Neural cell (in vitro differentiated cells): ENCODE results near the gene NLRC5. TPM values are rescaled to one million over a fixed set of nuclear protein-coding genes. Genes with fewer than 3 reads are reported as not detected.

Experiments used
- H2AFZ ChIP-seq: fragments of 200-600, 300-800 bp; sonication (generic), shearing (Covaris generic); 2 replicates; pipeline ENCODE4 v1.6.0; 2014; ENCODE audit warnings: low read depth, mild to moderate bottlenecking, antibody characterized with exemption, low read length, moderate library complexity
- H3F3A ChIP-seq: fragments of 200-600 bp; shearing (Covaris generic); 2 replicates; pipeline ENCODE4 v1.6.1; 2016; ENCODE audit warnings: mild to moderate bottlenecking, moderate library complexity, mixed read lengths, antibody characterized with exemption, low read length; ENCODE audit not compliant: insufficient read depth, poor library complexity, severe bottlenecking
- H3K27ac ChIP-seq: fragments of 200-600, 300-800 bp; sonication (generic), shearing (Covaris generic); 2 replicates; pipeline ENCODE4 v1.5.1; 2014; ENCODE audit warnings: mild to moderate bottlenecking, low read length, moderate library complexity
- H3K27me3 ChIP-seq: fragments of 300-800, 200-600 bp; sonication (generic), shearing (Covaris generic); 2 replicates; pipeline ENCODE4 v1.6.0; 2014; ENCODE audit warnings: mild to moderate bottlenecking, low read depth, low read length, moderate library complexity; ENCODE audit not compliant: insufficient read depth
- H3K36me3 ChIP-seq: fragments of 300-800, 200-600 bp; sonication (generic), shearing (Covaris generic); 2 replicates; pipeline ENCODE4 v1.5.1; 2014; ENCODE audit warnings: mild to moderate bottlenecking, antibody characterized with exemption, low read length, moderate library complexity; ENCODE audit not compliant: insufficient read depth
- H3K4me2 ChIP-seq: fragments of 300-800, 200-600 bp; sonication (generic), shearing (Covaris generic); 2 replicates; pipeline ENCODE4 v1.6.0; 2014; ENCODE audit warnings: mild to moderate bottlenecking, low read length
- H3K4me3 ChIP-seq: fragments of 300-800, 200-600 bp; sonication (generic), shearing (Covaris generic); 2 replicates; pipeline ENCODE4 v1.5.1; 2014; ENCODE audit warnings: mild to moderate bottlenecking, low read length, moderate library complexity
- H3K79me2 ChIP-seq: fragments of 200-600 bp; shearing (Covaris generic); replicated peaks from 2 replicates; pipeline ENCODE4 v1.6.0; 2014; ENCODE audit warnings: mild to moderate bottlenecking, low read length, moderate library complexity; ENCODE audit not compliant: insufficient read depth
- H3K9ac ChIP-seq: fragments of 300-800, 200-600 bp; sonication (generic), shearing (Covaris generic); 2 replicates; pipeline ENCODE4 v1.6.1; 2016; ENCODE audit warnings: mild to moderate bottlenecking, low read length, mixed read lengths
- H3K9me2 ChIP-seq: fragments of 200-600 bp; shearing (Covaris generic); 2 replicates; pipeline ENCODE4 v1.6.1; 2016; ENCODE audit warnings: mild to moderate bottlenecking, low read length, mixed read lengths; ENCODE audit not compliant: insufficient read depth
- H3K9me3 ChIP-seq: fragments of 200-600, 300-800 bp; sonication (generic), shearing (Covaris generic); 2 replicates; pipeline ENCODE4 v1.6.1; 2016; ENCODE audit warnings: mild to moderate bottlenecking, mixed run types, low read length, moderate library complexity, mixed read lengths
- H4K20me1 ChIP-seq: fragments of 200-600 bp; shearing (Covaris generic); 2 replicates; pipeline ENCODE4 v1.6.1; 2016; ENCODE audit warnings: mild to moderate bottlenecking, mixed run types; ENCODE audit not compliant: insufficient read depth
- EP300 ChIP-seq: fragments of 450-650 bp; conservative IDR thresholded peaks from 2 replicates; pipeline ENCODE4 v1.6.1; 2014; ENCODE audit warnings: antibody characterized with exemption, mild to moderate bottlenecking, moderate library complexity; ENCODE audit not compliant: poor library complexity, severe bottlenecking
- EZH2 ChIP-seq: fragments of 200-600, 300-800 bp; shearing (Covaris generic), sonication (generic); IDR thresholded peaks from 2 replicates; pipeline ENCODE4 v1.6.1; 2014; ENCODE audit warnings: antibody characterized with exemption, low read length, borderline replicate concordance, mild to moderate bottlenecking; ENCODE audit not compliant: insufficient read depth, poor library complexity, severe bottlenecking
- MXI1 ChIP-seq: fragments of 450-650 bp; conservative IDR thresholded peaks from 2 replicates; pipeline ENCODE4 v1.6.1; 2014; ENCODE audit warnings: antibody characterized with exemption, mild to moderate bottlenecking; ENCODE audit not compliant: poor library complexity, severe bottlenecking
- POLR2AphosphoS5 ChIP-seq: IDR thresholded peaks from 2 replicates; pipeline ENCODE4 v1.6.1; 2012
- RAD21 ChIP-seq: fragments of 450-650 bp; conservative IDR thresholded peaks from 2 replicates; pipeline ENCODE4 v1.6.1; 2014; ENCODE audit warnings: antibody characterized with exemption, mild to moderate bottlenecking, moderate library complexity
- SMC3 ChIP-seq: fragments of 450-650 bp; conservative IDR thresholded peaks from 2 replicates; pipeline ENCODE4 v1.6.1; 2014; ENCODE audit warnings: antibody characterized with exemption, mild to moderate bottlenecking, moderate library complexity; ENCODE audit not compliant: poor library complexity
- TAF1 ChIP-seq: IDR thresholded peaks from 2 replicates; pipeline ENCODE4 v1.6.1; 2012; ENCODE audit warnings: low read depth
- polyA plus RNA-seq: library from polyadenylated mRNA; depleted of rRNA; stranded (reverse); fragments of >200 nt; gene quantifications from 2 replicates; pipeline ENCODE4 v1.2.3, GENCODE V29; 2014
- TF ChIP-seq, protein P1 (sequence below): IDR thresholded peaks from 2 replicates; pipeline ENCODE4 v1.6.1; 2012; ENCODE audit warnings: borderline replicate concordance
- TF ChIP-seq, protein P2 (sequence below): fragments of 450-650 bp; IDR thresholded peaks from 2 replicates; pipeline ENCODE4 v1.5.1; 2014; ENCODE audit warnings: antibody characterized with exemption, mild to moderate bottlenecking, moderate library complexity; ENCODE audit not compliant: poor library complexity, severe bottlenecking

Gene NLRC5
- polyA plus RNA-seq, 1 donor from 2014 or later: not detected

DNA sequence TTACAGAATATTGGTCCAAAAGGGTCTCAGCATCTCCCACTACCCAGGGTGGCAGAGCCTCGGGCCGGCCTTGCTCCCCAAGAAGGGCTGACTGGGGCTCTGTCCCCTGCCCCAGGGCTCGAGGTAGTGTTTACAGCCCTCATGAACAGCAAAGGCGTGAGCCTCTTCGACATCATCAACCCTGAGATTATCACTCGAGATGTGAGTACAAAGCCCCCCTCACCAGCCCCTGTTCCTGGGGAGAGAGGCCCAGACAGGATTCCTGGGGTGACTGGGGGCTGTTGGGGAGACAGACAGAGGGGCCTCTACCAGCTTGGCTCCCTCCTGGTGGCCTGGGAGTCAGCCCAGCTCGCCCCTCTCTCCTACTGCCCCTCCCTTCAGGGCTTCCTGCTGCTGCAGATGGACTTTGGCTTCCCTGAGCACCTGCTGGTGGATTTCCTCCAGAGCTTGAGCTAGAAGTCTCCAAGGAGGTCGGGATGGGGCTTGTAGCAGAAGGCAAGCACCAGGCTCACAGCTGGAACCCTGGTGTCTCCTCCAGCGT is 6.1 kb upstream of the NLRC5 start:
- Histone ChIP-seq H3K79me2 (no peaks in the 10 kb centered on the region), H3K9me3 (no peaks in the 10 kb centered on the region), H4K20me1 (no peaks in the 10 kb centered on the region), H3K4me3 (no peak overlapping the region), H3K4me2 (no peak overlapping the region), H3K9me2 (no peaks in the 10 kb centered on the region), H3K9ac (no peak overlapping the region), H3K27ac (no peak overlapping the region), H3K36me3 (no peaks in the 10 kb centered on the region), H3K27me3 (peaks cover 5% of the 10 kb centered on the region), H3F3A (no peaks in the 10 kb centered on the region), H2AFZ (no peak overlapping the region)
- TF ChIP-seq, protein P1, sequence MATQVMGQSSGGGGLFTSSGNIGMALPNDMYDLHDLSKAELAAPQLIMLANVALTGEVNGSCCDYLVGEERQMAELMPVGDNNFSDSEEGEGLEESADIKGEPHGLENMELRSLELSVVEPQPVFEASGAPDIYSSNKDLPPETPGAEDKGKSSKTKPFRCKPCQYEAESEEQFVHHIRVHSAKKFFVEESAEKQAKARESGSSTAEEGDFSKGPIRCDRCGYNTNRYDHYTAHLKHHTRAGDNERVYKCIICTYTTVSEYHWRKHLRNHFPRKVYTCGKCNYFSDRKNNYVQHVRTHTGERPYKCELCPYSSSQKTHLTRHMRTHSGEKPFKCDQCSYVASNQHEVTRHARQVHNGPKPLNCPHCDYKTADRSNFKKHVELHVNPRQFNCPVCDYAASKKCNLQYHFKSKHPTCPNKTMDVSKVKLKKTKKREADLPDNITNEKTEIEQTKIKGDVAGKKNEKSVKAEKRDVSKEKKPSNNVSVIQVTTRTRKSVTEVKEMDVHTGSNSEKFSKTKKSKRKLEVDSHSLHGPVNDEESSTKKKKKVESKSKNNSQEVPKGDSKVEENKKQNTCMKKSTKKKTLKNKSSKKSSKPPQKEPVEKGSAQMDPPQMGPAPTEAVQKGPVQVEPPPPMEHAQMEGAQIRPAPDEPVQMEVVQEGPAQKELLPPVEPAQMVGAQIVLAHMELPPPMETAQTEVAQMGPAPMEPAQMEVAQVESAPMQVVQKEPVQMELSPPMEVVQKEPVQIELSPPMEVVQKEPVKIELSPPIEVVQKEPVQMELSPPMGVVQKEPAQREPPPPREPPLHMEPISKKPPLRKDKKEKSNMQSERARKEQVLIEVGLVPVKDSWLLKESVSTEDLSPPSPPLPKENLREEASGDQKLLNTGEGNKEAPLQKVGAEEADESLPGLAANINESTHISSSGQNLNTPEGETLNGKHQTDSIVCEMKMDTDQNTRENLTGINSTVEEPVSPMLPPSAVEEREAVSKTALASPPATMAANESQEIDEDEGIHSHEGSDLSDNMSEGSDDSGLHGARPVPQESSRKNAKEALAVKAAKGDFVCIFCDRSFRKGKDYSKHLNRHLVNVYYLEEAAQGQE: no peak
- TF ChIP-seq, protein P2, sequence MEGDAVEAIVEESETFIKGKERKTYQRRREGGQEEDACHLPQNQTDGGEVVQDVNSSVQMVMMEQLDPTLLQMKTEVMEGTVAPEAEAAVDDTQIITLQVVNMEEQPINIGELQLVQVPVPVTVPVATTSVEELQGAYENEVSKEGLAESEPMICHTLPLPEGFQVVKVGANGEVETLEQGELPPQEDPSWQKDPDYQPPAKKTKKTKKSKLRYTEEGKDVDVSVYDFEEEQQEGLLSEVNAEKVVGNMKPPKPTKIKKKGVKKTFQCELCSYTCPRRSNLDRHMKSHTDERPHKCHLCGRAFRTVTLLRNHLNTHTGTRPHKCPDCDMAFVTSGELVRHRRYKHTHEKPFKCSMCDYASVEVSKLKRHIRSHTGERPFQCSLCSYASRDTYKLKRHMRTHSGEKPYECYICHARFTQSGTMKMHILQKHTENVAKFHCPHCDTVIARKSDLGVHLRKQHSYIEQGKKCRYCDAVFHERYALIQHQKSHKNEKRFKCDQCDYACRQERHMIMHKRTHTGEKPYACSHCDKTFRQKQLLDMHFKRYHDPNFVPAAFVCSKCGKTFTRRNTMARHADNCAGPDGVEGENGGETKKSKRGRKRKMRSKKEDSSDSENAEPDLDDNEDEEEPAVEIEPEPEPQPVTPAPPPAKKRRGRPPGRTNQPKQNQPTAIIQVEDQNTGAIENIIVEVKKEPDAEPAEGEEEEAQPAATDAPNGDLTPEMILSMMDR: no peak
- no peak for TF ChIP-seq EP300
- no peak for TF ChIP-seq SMC3
- no peak for TF ChIP-seq RAD21
- no peak for TF ChIP-seq POLR2AphosphoS5
- no peak for TF ChIP-seq MXI1
- TF ChIP-seq TAF1: no peak
- TF ChIP-seq EZH2: no peak

DNA sequence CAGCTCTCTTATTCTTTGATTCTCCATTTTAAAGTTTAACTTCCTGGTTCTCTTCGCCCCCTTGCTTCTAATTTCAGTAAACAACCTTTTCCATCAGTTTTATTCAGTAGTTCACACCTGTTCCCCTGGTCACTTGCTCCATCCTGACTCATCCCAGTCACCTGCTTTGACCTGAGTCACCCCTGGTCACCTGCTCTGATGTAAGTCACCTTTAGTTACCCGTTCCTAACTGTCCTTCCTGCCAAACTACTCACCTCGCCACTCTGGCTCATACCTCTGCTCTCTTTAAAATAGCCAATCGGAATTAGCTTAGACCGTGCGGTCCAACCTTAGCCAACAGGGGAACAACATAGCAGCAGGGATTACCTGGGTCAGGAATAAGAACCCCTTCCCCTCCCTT is 4.7 kb upstream of the NLRC5 start:
- Histone ChIP-seq H3K4me2 (no peak overlapping the region), H3K4me3 (no peak overlapping the region), H3K9me2 (no peaks in the 10 kb centered on the region), H2AFZ (no peak overlapping the region), H3K36me3 (no peaks in the 10 kb centered on the region), H3K9ac (no peak overlapping the region), H3F3A (no peaks in the 10 kb centered on the region), H4K20me1 (no peaks in the 10 kb centered on the region), H3K27ac (no peak overlapping the region), H3K79me2 (no peaks in the 10 kb centered on the region), H3K27me3 (peaks cover 18% of the 10 kb centered on the region), H3K9me3 (no peaks in the 10 kb centered on the region)
- TF ChIP-seq POLR2AphosphoS5 (no peak), EP300 (no peak), MXI1 (no peak), EZH2 (no peak), RAD21 (no peak), SMC3 (no peak), TAF1 (no peak)
- TF ChIP-seq, protein P2: no peak
- TF ChIP-seq, protein P1: no peak
